ENCODE data around the gene ZC2HC1B.
"Not testable (repeated sequence)": the region's sequence is repeated elsewhere in the genome, so short reads cannot be mapped to it uniquely, and the experiment has no call there.

ZC2HC1B gene

GRCh38 chr6:143844006-143844405 lies 20.3 kb upstream of the ZC2HC1B start:
- DNase-seq (ENCODE audit: low spot score) = no peak
- no peak for TF ChIP-seq CTCF (IDR thresholded peaks at IDR 0.05)
- Histone ChIP-seq H3K4me3 (peak overlapping the region; percentile 77), H3K27ac (peak overlapping the region; percentile 88 to 90)

GRCh38 chr6:143845033-143845432 lies 19.2 kb upstream of the ZC2HC1B start:
- TF ChIP-seq CTCF (IDR thresholded peaks at IDR 0.05) = no peak
- Histone ChIP-seq H3K27ac (no peak overlapping the region), H3K4me3 (no peak overlapping the region)
- no peak for DNase-seq (ENCODE audit: low spot score)

- H3K27ac ChIP-seq; DNase-seq (ENCODE audit: low spot score); H3K4me3 ChIP-seq: not testable (repeated sequence)
Measured at GRCh38 chr6:143851706-143852105, 12.6 kb upstream of the ZC2HC1B start.

- H3K4me3 ChIP-seq; DNase-seq (ENCODE audit: low spot score); H3K27ac ChIP-seq: not testable (repeated sequence)
Measured at GRCh38 chr6:143855057-143855456, 9.2 kb upstream of the ZC2HC1B start.

- DNase-seq (ENCODE audit: low spot score); H3K4me3 ChIP-seq; H3K27ac ChIP-seq: not testable (repeated sequence)
Measured at GRCh38 chr6:143856762-143857161, 7.5 kb upstream of the ZC2HC1B start.

- no peak for DNase-seq (ENCODE audit: low spot score)
- TF ChIP-seq CTCF (IDR thresholded peaks at IDR 0.05) = no peak
- no peak overlapping the region for H3K27ac ChIP-seq
Measured at GRCh38 chr6:143857651-143858050, 6.6 kb upstream of the ZC2HC1B start.

GRCh38 chr6:143859891-143860660 lies 4.2 kb upstream of the ZC2HC1B start:
- no peak for DNase-seq (ENCODE audit: low spot score)
- TF ChIP-seq CTCF (IDR thresholded peaks at IDR 0.05) = no peak
- Histone ChIP-seq H3K4me3 (no peak overlapping the region), H3K27ac (no peak overlapping the region)

More at GRCh38 chr6:143857651-143858050, 6.6 kb upstream of the ZC2HC1B start:
- H3K4me3 ChIP-seq = no peak overlapping the region

GRCh38 chr6:143863771-143864170 lies 503 bp upstream of the ZC2HC1B start:
- Histone ChIP-seq H3K27ac (no peak overlapping the region), H3K4me3 (no peak overlapping the region)
- no peak for TF ChIP-seq CTCF (IDR thresholded peaks at IDR 0.05)
- DNase-seq (ENCODE audit: low spot score) = no peak

- no peak for DNase-seq (ENCODE audit: low spot score)
- no peak for TF ChIP-seq CTCF (IDR thresholded peaks at IDR 0.05)
- H3K4me3 ChIP-seq = no peak overlapping the region
- H3K27ac ChIP-seq = no peak overlapping the region
Measured at GRCh38 chr6:143867236-143867635, 3.0 kb downstream of the ZC2HC1B start.

GRCh38 chr6:143868808-143869207 lies 4.5 kb downstream of the ZC2HC1B start:
- DNase-seq (ENCODE audit: low spot score); H3K4me3 ChIP-seq; H3K27ac ChIP-seq: not testable (repeated sequence)

- not testable (repeated sequence) for DNase-seq (ENCODE audit: low spot score); H3K4me3 ChIP-seq; H3K27ac ChIP-seq
Measured at GRCh38 chr6:143871202-143871730, 7.0 kb downstream of the ZC2HC1B start.
